Measurements from ENCODE around the gene RASD1.

RASD1 gene

GRCh38 chr17:17519886-17520285 is 23.7 kb upstream of the RASD1 start:
- Histone ChIP-seq H3K4me2 (ENCODE audit: low read length) (no peak overlapping the region), H3F3A (ENCODE audit: control insufficient read depth, insufficient read depth) (no peaks in the 10 kb centered on the region), H3K4me1 (ENCODE audit: control insufficient read depth, low read length) (no peaks in the 10 kb centered on the region), H3K9me2 (replicated peaks; ENCODE audit: control insufficient read depth, low read length) (no peaks in the 10 kb centered on the region), H4K20me1 (ENCODE audit: control insufficient read depth, insufficient read depth, low read depth, low read length) (no peaks in the 10 kb centered on the region), H3K27me3 (ENCODE audit: control insufficient read depth, low read length) (no peaks in the 10 kb centered on the region), H3K79me2 (ENCODE audit: control insufficient read depth, low read length) (no peaks in the 10 kb centered on the region), H3K4me3 (ENCODE audit: low read length) (no peak overlapping the region), H3K27ac (ENCODE audit: low read depth, low read length) (no peak overlapping the region), H3K36me3 (ENCODE audit: control insufficient read depth, low read length) (no peaks in the 10 kb centered on the region), H3K9me3 (ENCODE audit: control insufficient read depth, insufficient read depth, low read length) (no peaks in the 10 kb centered on the region)
- TF ChIP-seq CTCF (IDR thresholded peaks at IDR 0.05; ENCODE audit: low read depth, low read length, poor library complexity, severe bottlenecking) (no peak), EZH2phosphoT487 (IDR thresholded peaks at IDR 0.05; ENCODE audit: borderline replicate concordance, low read length) (no peak)

GRCh38 chr17:17518951-17519350 is 22.8 kb upstream of the RASD1 start:
- no peaks in the 10 kb centered on the region for H3K9me3 ChIP-seq (ENCODE audit: control insufficient read depth, insufficient read depth, low read length)
- no peaks in the 10 kb centered on the region for H3F3A ChIP-seq (ENCODE audit: control insufficient read depth, insufficient read depth)
- no peaks in the 10 kb centered on the region for H3K9me2 ChIP-seq (replicated peaks; ENCODE audit: control insufficient read depth, low read length)
- TF ChIP-seq CTCF (IDR thresholded peaks at IDR 0.05; ENCODE audit: low read depth, low read length, poor library complexity, severe bottlenecking) (no peak), EZH2phosphoT487 (IDR thresholded peaks at IDR 0.05; ENCODE audit: borderline replicate concordance, low read length) (no peak)
- no peaks in the 10 kb centered on the region for H3K4me1 ChIP-seq (ENCODE audit: control insufficient read depth, low read length)
- no peaks in the 10 kb centered on the region for H3K79me2 ChIP-seq (ENCODE audit: control insufficient read depth, low read length)
- H3K27ac ChIP-seq (ENCODE audit: low read depth, low read length): no peak overlapping the region
- H3K4me3 ChIP-seq (ENCODE audit: low read length): no peak overlapping the region
- no peaks in the 10 kb centered on the region for H3K36me3 ChIP-seq (ENCODE audit: control insufficient read depth, low read length)
- no peaks in the 10 kb centered on the region for H4K20me1 ChIP-seq (ENCODE audit: control insufficient read depth, insufficient read depth, low read depth, low read length)
- H3K27me3 ChIP-seq (ENCODE audit: control insufficient read depth, low read length): no peaks in the 10 kb centered on the region
- H3K4me2 ChIP-seq (ENCODE audit: low read length): no peak overlapping the region

- Histone ChIP-seq H3K4me2 (ENCODE audit: low read length) (no peak overlapping the region), H3K36me3 (ENCODE audit: control insufficient read depth, low read length) (no peaks in the 10 kb centered on the region), H3K4me3 (ENCODE audit: low read length) (no peak overlapping the region), H3K79me2 (ENCODE audit: control insufficient read depth, low read length) (no peaks in the 10 kb centered on the region), H3K4me1 (ENCODE audit: control insufficient read depth, low read length) (no peaks in the 10 kb centered on the region), H3K27me3 (ENCODE audit: control insufficient read depth, low read length) (no peaks in the 10 kb centered on the region), H3K9me3 (ENCODE audit: control insufficient read depth, insufficient read depth, low read length) (no peaks in the 10 kb centered on the region), H3K9me2 (replicated peaks; ENCODE audit: control insufficient read depth, low read length) (no peaks in the 10 kb centered on the region), H3K27ac (ENCODE audit: low read depth, low read length) (no peak overlapping the region), H3F3A (ENCODE audit: control insufficient read depth, insufficient read depth) (no peaks in the 10 kb centered on the region), H4K20me1 (ENCODE audit: control insufficient read depth, insufficient read depth, low read depth, low read length) (no peaks in the 10 kb centered on the region)
- TF ChIP-seq EZH2phosphoT487 (IDR thresholded peaks at IDR 0.05; ENCODE audit: borderline replicate concordance, low read length): no peak
- no peak for TF ChIP-seq CTCF (IDR thresholded peaks at IDR 0.05; ENCODE audit: low read depth, low read length, poor library complexity, severe bottlenecking)
Observed at GRCh38 chr17:17518014-17518413, 21.8 kb upstream of the RASD1 start.
